ENCODE data around the gene KLF8.
"Not testable (repeated sequence)": the region's sequence is repeated elsewhere in the genome, so short reads cannot be mapped to it uniquely, and the experiment has no call there.

KLF8 gene

DNA sequence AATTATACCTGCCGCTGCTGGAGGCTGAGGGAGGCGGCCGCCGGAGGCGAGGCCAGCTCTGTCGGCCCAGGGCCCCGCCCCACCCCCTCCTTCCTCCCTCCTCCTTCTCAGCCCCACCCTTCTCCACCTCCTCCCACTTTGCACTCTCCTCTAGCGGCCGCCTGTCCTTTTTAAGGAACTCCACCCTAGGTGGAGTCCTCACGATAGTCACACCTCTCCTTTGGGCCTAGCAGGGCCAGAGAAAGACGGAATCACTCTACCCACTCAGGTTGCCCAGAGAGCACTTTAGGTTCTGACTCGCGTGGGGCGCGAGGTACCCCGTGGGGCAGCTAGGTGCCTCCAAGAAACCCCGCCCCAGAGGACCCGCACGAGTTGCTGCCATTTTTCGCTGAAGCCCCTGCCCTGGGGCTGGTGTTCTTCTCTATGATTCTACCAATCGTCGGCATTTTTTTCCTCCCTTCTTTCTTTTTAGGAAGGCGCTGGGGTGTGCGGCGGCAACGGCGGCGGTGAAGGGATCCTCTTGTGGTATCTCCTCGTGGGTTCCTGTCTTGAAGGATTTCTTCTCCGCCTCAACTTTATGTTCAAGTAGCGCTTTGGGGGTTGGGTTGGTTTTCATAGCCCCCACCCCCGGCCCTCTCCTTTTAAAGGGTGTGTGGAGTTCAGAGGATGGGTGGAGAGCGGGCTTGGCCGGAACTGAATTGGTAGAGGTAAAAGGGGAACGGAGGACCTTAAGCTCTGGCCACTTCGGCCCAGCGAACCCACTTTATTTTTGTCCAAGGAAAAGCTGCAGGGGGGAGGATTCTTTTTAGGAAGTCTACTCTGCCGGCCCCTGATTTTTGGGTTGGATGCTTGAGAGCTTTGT, at the start of gene KLF8:
TSS of gene KLF8 (plus strand) at position 136 of the 862 bp plus-strand sequence. CDS start 979 bp downstream, outside the sequence.
- DNase-seq = no peak

DNA sequence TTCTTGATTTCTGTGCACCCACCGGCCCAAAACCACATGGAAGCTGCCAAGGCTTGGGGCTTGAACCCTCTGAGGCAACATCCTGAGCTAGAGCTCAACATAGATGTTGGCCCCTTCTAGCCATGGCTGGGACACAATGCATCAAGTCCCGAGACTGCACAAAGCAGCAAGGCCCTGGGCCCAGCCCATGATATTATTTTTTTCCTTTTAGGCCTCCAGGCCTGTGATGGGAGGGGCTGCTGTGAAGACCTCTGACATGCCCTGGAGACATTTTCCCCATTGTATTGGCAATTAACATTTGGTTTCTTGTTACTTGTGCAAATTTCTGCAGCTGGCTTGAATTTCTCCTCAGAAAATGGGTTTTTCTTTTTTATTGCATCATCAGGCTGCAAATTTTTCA, 25.2 kb upstream of the KLF8 start:
- not testable (repeated sequence) for DNase-seq

DNA sequence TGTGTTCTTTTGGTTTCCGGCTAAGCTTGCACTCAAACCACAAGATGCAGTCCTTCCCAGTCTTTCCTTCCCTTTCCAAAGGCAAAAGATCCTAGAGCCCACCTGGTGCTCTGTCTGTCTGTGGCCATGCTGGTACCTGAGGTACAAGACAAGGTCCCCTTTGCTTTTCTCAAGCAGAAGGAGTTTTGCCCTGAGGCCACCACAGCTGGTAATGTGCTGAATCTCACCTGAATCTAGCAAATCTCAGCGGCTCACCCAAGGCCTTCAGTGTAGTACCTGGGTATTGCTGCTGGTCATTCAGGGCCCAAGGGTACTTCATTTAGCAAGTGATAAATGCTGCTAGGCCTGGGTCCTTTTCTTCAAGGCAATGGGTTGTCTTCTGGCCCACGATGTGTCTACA, 20.5 kb upstream of the KLF8 start:
- DNase-seq = no peak

DNA sequence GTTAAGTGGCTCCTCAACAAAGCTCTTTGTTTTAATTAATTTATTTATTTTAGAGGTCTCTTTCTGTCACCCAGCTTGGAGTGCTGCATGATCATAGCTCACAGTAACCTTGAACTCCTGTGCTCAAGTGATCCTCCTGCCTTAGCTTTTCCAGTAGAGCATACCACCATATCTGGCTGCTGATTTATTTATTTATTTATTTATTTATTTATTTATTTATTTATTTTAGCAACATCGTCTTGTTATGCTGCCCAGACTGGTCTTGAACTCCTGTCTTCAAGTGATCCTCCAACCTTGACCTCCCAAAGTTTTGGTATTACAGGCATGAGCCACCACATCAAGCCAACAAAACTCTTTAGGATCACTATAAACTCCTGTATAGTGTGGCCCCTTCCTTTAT, 15.8 kb upstream of the KLF8 start:
- no peak for DNase-seq

DNA sequence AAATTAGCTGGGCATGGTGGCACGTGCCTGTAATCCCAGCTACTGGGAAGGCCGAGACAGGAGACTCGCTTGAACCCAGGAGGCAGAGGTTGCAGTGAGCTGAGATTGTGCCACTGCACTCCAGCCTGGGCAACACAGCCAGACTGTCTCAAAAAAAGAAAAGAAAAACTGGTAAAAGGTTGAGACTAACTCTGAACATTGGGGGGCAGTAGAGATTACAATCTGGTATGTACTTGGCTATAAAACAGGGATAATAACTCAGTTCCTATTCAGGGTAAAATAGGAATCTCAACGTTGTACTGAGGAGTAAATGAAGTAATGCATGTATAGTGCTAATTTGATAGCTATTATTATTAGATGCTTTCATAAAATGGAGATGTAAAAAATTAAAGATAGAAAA, 12.5 kb upstream of the KLF8 start:
- DNase-seq = no peak

DNA sequence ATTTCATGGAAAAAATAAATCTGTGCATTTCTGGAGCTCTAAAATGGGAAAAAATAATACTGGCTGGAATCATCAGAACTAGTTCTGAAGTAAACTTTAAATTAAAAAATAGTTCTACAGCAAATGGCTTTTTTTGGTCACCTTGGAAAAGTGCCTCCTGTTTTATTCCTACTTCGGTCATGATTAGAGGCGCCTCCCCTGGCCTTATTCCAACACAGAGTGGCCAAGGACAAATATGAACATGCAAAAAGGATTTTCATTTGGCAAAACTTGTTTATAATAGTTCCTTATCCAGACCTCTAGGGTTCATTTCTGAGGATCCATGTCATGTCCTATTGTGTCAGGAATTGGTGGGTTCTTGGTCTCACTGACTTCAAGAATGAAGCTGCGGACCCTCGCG, 11.1 kb upstream of the KLF8 start:
- DNase-seq = no peak

DNA sequence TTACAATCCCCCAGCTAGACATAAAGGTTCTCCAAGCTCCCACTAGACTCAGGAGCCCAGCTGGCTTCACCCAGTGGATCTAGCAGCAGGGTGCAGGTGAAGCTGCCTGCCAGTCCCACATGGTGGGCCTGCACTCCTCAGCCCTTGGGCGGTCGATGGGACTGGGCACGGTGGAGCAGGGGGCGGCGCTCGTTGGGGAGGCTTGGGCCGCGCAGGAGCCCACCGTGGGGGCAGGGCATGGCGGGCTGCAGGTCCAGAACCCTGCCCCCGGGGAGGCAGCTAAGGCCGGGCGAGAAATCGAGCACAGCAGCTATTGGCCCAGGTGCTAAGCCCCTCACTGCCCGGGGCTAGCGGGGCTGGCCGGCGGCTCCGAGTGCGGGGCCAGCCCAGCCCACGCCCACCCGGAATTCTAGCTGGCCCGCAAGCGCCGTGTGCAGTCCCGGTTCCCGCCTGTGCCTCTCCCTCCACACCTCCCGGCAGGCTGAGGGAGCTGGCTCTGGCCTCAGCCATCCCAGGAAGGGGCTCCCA, 9.6 kb upstream of the KLF8 start:
- DNase-seq = no peak

DNA sequence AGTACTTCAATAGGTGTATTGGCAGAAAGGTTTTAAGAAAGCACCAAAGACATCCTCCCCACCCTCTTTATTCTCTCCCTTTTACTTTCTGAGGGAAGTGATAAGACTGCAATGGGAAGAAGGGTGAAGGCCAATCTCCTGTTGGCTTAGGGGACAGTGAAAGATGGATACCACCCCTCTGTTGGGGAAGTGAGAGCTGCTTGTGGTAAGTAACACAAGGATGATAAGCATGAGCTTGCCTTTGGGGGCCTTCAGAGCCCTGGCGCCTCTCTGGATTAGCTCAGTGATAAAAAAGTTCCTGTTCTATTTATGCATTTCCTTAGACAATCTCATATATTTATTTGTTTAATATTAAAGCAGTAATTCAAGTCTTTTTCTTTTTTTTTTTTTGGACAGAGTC, 5.2 kb upstream of the KLF8 start:
- DNase-seq = no peak

DNA sequence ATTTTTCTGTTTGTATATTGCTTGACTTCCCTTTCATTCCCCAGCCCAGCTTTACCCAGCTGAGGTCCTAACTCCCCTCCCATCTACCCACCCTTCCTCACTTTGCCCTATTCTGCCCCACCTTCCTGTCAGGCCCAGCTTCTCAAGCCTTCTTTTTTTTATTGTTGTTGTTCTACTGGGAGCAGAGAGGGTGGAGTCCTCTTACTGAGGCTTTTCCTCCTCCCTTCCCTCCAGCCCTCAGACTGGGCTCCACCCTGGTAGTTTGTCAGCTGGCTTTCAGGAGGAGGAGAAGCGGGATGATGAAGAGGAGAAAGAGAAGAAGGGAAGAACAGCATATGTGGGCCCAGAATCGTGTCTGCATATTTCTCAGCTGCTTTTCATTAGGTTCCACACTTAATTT, 3.2 kb upstream of the KLF8 start:
- DNase-seq = no peak

DNA sequence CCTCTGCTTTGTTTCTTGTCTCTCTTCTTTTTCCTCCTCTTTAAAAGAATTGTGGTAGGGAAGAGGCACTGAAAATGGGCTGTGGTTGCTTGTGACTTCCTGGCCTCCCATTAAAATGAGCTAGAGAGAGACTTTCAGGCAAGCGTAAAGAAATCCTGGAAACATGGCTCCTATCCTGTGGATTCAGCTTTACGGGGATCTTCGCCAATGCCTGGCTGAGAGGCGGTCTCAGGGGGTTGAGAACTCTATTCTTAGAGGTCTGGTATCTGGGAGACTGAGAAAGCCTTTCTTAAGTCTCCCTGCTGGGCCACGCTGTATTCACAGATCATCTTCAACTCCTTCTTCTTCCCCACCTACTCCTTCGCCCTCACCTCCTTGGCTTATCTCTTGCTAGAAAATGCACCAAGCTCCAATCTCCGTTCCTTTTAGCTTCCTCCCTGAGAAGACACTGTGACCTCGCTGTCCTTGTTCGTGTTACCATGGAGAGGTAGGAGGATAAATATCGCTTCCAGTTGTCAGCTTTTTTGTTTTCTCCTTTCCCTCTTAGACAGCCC, 542 bp upstream of the KLF8 start:
- no peak for DNase-seq

DNA sequence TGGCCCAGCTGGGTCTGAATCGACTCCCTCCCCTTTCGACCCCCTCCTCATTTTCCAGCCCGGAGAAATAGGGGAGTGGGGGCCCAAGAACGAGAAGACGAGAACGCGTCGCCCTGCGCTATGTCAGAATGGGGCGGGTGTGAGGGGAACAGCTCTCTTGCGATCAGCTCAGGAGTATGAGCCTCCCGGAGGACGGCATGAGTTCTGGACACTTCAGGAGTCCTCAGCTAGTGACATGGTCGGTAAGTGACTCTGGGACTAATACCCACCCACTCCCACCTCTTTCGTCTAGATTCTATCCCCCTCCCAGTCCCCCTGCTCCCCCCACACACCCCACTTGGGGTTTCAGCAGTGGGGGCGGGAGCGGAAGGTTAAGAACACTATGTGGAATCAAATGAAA, 944 bp downstream of the KLF8 start:
- DNase-seq = no peak

DNA sequence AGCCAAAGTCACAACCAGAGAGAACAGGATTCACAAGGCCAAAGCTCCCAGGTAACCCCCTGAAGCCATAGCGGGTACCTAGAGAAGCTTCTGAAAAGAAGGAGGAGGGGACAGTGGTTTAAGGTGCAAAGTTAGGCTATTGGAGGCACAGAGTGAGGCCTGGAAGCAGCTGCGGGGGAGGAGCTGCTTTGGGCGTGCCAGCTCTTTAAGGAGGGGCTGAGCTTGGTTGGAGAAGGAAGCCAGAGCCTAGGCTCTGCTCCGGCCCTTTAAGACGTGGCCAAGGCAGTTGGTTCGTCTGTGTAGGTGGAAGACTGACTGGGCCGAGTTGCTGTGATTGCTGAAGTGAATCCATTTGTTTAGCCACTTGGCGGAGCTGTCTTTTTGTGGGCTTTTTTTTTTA, 1.5 kb downstream of the KLF8 start:
- no peak for DNase-seq

DNA sequence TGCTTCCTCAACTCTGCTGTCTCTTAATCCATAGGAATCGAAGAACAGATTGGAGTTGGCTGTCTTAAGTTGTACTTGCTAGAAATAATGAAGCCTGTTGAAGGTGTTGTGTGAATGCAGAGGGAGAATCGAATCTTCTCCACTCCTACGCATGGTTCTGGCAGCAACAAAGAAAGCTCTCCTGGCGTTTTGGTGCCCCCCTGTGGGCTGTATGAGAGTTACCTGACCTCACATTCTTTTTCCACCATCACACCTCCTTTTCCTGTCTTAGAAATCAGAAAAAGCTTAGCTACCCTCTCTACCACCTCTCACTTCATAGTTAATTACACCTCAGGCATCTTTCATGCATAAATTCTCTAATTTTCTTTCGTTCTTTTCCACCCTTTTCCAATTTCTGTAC, 16.3 kb downstream of the KLF8 start:
- DNase-seq = no peak

DNA sequence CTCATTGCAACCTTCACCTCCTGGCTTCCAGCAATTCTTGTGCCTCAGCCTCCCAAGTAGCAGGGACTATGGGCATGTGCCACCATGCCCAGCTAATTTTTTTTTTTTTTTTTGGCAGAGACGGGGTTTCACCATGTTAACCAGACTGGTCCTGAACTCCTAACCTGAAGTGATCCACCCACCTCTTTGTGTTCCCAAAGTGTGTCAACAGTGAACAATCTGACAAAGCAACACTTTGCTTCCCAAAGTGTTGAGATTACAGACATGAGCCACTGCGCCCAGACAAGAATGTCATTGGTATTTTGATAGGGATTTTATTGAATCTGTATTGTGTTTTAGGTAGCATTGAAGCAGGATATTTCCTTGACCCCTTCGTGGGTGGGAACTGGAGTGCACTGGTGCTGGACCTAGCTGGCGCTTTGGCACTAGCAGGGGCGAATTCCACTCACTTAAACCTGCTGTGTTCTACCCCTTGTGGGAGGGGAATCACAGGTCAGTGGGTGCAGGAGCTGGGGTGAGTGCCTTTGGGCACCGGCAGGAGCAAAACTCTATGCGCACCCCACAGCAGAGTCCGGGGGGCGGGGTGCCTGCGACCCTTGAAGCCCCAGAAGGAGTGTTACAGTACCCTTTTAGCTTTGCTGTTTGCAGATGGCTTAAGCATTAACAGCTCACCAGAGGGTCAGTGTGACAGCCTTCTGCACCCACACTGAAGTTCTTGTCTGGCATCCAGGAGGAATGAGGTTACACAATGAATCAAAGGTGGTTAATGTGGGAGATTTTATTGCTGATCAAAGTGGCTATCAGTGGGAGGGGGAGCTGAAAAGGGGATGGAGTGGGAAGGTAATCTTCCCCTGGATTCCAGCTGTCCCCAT, 21.9 kb downstream of the KLF8 start:
- DNase-seq = no peak

DNA sequence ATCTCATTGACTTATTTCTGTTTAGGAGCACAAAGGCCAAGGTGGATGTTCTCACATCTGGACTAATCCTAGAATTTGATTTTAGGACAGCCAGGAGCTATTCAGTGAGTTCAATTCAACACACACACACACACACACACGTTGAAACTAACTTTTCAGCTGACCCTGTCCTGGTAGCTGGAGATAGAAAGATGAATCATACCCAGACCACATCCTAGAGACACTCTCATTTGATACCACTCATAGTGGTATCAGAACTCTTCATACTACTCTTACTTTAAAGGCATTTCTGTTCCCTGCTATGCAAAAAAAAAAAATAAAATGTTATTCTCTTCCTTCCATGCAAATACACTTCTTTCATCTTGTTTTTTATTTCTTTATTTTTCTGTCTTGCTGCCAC, 36.7 kb downstream of the KLF8 start:
- no peak for DNase-seq

DNA sequence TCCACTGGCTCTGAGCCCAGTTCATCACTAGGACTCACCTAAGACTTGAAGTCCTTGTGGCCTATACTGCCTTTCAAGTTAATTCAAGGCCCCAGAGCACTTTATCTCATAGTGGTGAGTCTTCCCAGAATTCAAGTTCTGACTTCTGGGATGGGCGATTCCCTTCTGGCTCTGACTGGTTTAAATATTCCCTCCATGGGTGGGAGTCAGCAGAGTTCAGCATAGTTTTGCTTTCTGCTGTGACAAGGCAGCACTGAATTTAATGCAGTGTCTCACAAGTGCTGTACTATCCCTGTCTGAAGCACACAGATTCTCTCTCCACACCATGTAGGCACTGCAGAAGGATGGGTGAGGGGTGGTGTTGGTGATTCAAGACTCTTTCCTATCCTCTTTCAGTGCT, 46.5 kb downstream of the KLF8 start:
- DNase-seq = no peak

DNA sequence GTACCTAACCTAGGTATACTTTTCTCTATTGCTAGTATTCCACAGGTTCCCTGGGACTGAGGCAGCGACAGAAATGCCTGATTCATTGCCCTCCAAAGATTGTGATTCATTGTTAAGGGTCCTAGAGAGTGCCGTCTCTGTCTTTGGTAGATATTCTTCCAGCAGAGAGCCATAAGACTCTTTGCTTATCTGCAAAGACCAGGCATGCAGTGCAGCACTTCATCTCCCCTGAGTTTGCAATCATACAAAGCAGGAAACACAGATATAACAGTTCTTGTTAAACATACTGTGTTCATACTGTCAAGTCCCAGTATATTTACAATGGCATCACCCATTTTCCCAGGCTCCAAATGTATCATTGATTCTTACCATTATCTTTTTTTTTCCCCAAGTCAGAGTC, 47.7 kb downstream of the KLF8 start:
- no peak for DNase-seq

DNA sequence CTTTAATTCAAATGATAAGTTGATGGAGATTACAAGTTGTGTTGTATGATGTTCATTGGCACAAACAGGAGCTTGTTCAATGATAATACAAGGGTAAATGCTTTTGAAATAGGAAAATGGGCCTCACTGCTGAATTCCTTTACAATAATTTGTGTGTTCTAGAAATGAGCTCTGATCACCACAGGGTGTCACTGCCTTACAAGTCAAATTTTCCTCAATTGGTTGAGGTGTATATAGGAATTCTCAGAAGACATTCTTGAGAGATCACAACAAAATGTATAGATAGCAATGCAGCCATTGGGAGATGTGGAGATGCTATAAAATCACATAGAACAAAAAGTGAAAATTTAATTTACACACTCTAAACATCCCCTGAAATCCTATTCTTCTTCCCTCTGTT, 49.6 kb downstream of the KLF8 start:
- DNase-seq = no peak

DNA sequence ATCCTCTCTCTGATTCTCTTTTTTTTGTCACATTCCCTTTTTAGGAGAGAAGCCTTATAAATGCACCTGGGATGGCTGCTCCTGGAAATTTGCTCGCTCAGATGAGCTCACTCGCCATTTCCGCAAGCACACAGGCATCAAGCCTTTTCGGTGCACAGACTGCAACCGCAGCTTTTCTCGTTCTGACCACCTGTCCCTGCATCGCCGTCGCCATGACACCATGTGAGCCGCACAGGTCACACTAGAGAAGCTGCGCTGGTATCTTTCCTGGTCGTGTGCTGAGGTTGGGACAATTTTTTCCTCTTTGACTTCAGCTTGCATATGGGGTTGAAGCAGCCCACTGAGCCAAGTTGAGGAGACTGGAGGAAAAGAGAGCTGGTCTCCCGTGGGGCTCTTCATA, 52.1 kb downstream of the KLF8 start:
- no peak for DNase-seq

DNA sequence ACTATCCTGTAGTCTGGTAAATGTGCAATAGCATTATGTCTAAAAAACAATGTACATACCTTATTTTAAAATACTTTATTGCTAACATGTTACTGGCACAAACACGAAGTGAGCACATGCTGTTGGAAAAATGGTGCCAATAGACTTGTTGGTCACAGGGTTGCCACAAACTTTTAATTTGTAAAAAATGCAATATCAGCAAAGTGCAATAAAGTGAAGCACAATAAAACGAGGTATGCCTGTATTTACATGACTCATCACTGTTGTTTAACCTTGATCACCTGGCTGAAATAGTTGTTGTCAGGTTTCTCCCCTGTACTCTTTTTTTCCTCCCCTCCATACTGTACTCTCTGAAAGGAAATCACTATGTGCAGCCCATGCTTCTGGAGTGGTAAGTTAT, 56.5 kb downstream of the KLF8 start:
- DNase-seq = no peak

DNA sequence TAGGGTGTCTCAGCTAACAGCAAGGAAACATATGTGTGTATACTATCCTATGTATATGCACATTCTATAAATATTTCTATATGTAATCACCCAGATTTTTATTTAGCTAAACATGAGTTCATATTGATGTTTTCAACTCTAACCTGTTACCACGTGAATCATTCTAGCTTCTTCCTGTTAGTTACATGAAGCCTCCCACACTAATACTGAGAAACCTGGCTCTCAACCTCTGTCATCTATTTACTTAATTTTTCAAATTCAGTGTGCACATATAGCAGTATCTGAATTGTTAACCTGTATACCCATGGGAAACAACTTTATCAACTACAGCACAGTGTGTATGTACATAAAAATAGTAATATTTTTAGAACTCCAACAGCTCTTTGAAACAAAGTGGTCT, 57.3 kb downstream of the KLF8 start:
- no peak for DNase-seq

DNA sequence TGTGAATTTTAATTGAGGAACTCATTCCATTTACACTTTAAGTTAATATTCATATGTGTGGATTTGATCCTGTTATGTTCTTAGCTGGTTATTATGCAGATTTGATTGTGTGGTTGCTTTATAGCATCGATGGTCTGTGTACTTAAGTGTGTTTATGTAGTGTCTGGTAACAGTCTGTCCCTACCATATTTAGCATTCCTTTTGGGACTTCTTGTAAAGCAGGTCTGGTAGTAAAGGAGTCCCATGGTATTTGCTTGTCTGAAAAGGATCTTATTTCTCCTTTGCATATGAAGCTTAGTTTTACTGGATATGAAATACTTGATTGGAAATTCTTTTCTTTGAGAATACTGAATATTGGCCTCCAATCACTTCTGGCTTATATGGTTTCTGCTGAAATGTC, 76.6 kb downstream of the KLF8 start:
- DNase-seq = no peak

DNA sequence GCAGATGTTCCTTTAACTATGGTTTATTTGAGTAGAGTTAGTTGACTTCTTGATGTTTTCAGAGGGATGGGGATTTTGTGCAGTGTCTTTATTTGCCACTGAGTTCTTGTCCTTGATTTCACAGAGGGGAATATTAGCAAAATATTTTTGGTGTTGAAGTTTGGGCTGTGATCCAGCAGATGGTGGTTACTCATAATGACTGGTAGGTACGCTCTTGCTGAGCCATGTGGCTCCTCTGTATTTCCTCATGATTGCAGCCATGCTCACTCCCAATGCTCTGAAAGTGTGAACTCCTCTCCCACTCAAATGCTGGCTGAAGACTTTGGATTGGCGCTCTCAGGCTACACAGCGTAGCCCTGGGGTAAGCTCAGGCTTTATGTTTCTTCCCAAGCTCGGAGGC, 77.7 kb downstream of the KLF8 start:
- DNase-seq = no peak

DNA sequence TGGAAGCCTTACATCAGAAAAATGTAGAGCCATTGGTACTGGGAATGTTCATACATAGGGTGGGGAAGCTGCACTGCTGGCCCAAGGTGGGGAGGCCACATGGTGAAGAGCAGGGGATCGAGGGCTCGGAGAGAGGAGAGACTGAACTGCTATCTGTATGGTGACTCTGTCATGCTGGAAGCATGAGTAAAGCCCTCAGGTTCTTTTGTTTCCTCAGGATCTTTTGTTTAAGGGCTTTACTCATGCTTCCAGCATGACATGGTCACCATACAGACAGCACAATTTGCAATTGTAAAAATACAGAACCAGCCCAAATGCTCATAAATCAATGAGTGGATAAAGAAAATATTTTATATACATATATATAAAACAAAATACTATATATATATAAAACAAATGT, 78.4 kb downstream of the KLF8 start:
- no peak for DNase-seq

Data from NCI-H187 treated with DMSO at 0.1 percent for 48 hours (cell line).